HCT116 (cell line): ENCODE measurements around the gene WWP2.

Experiments used
- EZH2 ChIP-seq: fragments of 200-600 bp; sonication (generic); IDR thresholded peaks from 2 replicates; pipeline ENCODE4 v1.6.1; 2017; ENCODE audit warnings: antibody characterized with exemption, mixed run types
- POLR2AphosphoS5 ChIP-seq: IDR thresholded peaks from 2 replicates; pipeline ENCODE4 v1.6.1; 2011; ENCODE audit warnings: mild to moderate bottlenecking, low read depth, low read length, moderate library complexity
- TF ChIP-seq, protein P1 (sequence below), 3 experiments: fragments of 200-600 bp in 1 of 3; sonication (generic) in 1 of 3; IDR thresholded peaks in 2 of 3; conservative IDR thresholded peaks in 1 of 3; 2 replicates each; pipeline ENCODE4 v1.5.1; 2012 to 2017; ENCODE audit warnings: low read depth in 2 of 3, low read length in 2 of 3, antibody characterized with exemption in 1 of 3, borderline replicate concordance in 1 of 3, control low read depth in 1 of 3, mild to moderate bottlenecking in 1 of 3, mixed read lengths in 1 of 3, mixed run types in 1 of 3, moderate library complexity in 1 of 3; ENCODE audit not compliant: insufficient read depth in 1 of 3
- TF ChIP-seq, protein P2 (sequence below): IDR thresholded peaks from 2 replicates; pipeline ENCODE4 v1.6.1; 2012

DNA sequence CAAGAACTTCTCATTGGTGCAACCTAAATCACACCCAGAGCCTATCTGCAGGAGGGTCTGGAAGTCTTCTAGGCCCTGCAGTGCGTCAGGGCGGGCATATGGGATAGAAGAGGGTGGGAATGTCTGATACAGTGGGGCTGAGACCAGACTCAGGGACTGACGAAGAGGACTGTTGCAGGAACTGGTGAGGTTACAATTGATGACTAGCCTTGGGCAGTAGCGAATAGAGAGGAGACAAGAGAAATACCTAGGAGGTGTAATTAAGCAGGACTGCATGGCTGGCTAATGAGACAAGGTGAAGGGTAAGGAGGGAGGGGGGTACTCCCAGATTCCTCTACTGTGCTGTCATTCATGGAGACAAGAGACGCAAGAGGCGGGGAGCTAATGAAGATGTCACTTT, 91.3 kb downstream of the WWP2 start:
- TF ChIP-seq, protein P1, sequence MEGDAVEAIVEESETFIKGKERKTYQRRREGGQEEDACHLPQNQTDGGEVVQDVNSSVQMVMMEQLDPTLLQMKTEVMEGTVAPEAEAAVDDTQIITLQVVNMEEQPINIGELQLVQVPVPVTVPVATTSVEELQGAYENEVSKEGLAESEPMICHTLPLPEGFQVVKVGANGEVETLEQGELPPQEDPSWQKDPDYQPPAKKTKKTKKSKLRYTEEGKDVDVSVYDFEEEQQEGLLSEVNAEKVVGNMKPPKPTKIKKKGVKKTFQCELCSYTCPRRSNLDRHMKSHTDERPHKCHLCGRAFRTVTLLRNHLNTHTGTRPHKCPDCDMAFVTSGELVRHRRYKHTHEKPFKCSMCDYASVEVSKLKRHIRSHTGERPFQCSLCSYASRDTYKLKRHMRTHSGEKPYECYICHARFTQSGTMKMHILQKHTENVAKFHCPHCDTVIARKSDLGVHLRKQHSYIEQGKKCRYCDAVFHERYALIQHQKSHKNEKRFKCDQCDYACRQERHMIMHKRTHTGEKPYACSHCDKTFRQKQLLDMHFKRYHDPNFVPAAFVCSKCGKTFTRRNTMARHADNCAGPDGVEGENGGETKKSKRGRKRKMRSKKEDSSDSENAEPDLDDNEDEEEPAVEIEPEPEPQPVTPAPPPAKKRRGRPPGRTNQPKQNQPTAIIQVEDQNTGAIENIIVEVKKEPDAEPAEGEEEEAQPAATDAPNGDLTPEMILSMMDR (IDR thresholded peaks at IDR 0.05 in 2 of 3, conservative IDR thresholded peaks at IDR 0.05 in 1 of 3; ENCODE audit: borderline replicate concordance in 1 of 3, insufficient read depth in 1 of 3, low read depth in 2 of 3, low read length in 2 of 3) = no peak
- TF ChIP-seq, protein P2, sequence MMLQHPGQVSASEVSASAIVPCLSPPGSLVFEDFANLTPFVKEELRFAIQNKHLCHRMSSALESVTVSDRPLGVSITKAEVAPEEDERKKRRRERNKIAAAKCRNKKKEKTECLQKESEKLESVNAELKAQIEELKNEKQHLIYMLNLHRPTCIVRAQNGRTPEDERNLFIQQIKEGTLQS = no peak
- no peak for TF ChIP-seq EZH2
- no peak for TF ChIP-seq POLR2AphosphoS5
